H1 (cell line): Measurements from ENCODE around the gene IER5. TPM values are rescaled to one million over a fixed set of nuclear protein-coding genes. Genes with fewer than 3 reads are reported as not detected.

ENCODE experiments used
- BCL11A ChIP-seq, 2 experiments: IDR thresholded peaks; one replicate each; pipeline ENCODE4 v1.6.1; 2011; ENCODE audit warnings: low read depth in 2 of 2, low read length in 2 of 2, mild to moderate bottlenecking in 2 of 2
- CTCF ChIP-seq, 3 experiments: IDR thresholded peaks; 1 replicate in 2 of 3; 2 replicates in 1 of 3; pipeline versions ENCODE4 v1.5.1 to v1.6.1; 2011; ENCODE audit warnings: low read length in 3 of 3, mild to moderate bottlenecking in 3 of 3, inconsistent platforms in 2 of 3, low read depth in 1 of 3, moderate library complexity in 1 of 3; ENCODE audit not compliant: insufficient read depth in 1 of 3; ENCODE audit errors: control extremely low read depth in 1 of 3
- HDAC2 ChIP-seq, 2 experiments: fragments of 300-600 bp in 1 of 2; sonication (generic) in 1 of 2; IDR thresholded peaks; 2 replicates each; pipeline ENCODE4 v1.6.1; 2011 to 2012; ENCODE audit warnings: low read depth in 2 of 2, low read length in 2 of 2, mild to moderate bottlenecking in 2 of 2, moderate library complexity in 2 of 2, borderline replicate concordance in 1 of 2, inconsistent platforms in 1 of 2
- NRF1 ChIP-seq: IDR thresholded peaks from 2 replicates; pipeline ENCODE4 v1.6.1; 2011; ENCODE audit warnings: mild to moderate bottlenecking, low read depth, low read length, improper control_type of control experiment
- TCF12 ChIP-seq: IDR thresholded peaks from 2 replicates; pipeline ENCODE4 v1.6.1; 2011; ENCODE audit warnings: low read depth, mild to moderate bottlenecking, low read length
- polyA plus RNA-seq, 7 experiments: library from polyadenylated mRNA; depleted of rRNA in 3 of 7; stranded (reverse) in 5 of 7; unstranded in 2 of 7; fragments of >200 nt in 5 of 7; fragments of 200-250 nt in 2 of 7; gene quantifications; 1 replicate in 5 of 7; 2 replicates in 1 of 7; 4 replicates in 1 of 7; pipeline versions ENCODE4 v1.2.1 to v1.2.3, GENCODE V29; 2011 to 2013; ENCODE audit warnings: missing spikeins in 2 of 7, mixed read lengths in 2 of 7
- total RNA-seq: library from RNA; stranded (reverse); fragmentation: NEBNext Ultra II Directional; extraction: Animal tissue kit (Norgen Biotek cat#: 25700); gene quantifications from 2 replicates; pipeline ENCODE4 v1.2.1, GENCODE V29; 2021
- TF ChIP-seq, protein P1 (sequence below): fragments of 300-600 bp; sonication (generic); IDR thresholded peaks from 2 replicates; pipeline ENCODE4 v1.7.1; 2012; ENCODE audit warnings: low read length, moderate library complexity, mild to moderate bottlenecking, inconsistent platforms; ENCODE audit not compliant: insufficient replicate concordance
- TF ChIP-seq, protein P2 (sequence below): IDR thresholded peaks from 2 replicates; pipeline ENCODE4 v1.6.1; 2011; ENCODE audit warnings: low read length, improper control_type of control experiment

Gene IER5
- total and polyA plus RNA-seq, 2 of the 8 experiments (the other 6 are each of a cell fraction or from before 2014, with no cell fraction given) = 3.5 to 7.7 TPM

DNA sequence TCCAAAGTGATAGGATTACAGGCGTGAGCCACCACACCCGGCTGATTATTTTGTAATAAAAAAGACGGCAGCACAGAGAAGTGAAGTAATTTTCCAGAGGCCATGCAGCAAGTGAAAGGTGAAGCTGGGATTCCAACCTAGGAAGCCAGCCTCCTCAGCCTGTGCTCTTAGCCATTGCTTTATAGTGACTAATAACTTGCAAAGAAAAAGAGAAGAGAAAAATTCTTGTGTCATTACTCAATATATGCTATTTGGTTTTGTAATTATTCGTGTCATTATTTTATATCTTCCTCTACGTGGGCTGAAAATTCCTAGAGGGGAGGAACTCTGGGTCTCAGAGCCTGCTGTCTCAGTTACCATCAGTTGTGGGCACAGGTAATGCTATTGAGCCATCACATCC is 1.6 kb upstream of the IER5 start (continued):
- TF ChIP-seq, protein P1, sequence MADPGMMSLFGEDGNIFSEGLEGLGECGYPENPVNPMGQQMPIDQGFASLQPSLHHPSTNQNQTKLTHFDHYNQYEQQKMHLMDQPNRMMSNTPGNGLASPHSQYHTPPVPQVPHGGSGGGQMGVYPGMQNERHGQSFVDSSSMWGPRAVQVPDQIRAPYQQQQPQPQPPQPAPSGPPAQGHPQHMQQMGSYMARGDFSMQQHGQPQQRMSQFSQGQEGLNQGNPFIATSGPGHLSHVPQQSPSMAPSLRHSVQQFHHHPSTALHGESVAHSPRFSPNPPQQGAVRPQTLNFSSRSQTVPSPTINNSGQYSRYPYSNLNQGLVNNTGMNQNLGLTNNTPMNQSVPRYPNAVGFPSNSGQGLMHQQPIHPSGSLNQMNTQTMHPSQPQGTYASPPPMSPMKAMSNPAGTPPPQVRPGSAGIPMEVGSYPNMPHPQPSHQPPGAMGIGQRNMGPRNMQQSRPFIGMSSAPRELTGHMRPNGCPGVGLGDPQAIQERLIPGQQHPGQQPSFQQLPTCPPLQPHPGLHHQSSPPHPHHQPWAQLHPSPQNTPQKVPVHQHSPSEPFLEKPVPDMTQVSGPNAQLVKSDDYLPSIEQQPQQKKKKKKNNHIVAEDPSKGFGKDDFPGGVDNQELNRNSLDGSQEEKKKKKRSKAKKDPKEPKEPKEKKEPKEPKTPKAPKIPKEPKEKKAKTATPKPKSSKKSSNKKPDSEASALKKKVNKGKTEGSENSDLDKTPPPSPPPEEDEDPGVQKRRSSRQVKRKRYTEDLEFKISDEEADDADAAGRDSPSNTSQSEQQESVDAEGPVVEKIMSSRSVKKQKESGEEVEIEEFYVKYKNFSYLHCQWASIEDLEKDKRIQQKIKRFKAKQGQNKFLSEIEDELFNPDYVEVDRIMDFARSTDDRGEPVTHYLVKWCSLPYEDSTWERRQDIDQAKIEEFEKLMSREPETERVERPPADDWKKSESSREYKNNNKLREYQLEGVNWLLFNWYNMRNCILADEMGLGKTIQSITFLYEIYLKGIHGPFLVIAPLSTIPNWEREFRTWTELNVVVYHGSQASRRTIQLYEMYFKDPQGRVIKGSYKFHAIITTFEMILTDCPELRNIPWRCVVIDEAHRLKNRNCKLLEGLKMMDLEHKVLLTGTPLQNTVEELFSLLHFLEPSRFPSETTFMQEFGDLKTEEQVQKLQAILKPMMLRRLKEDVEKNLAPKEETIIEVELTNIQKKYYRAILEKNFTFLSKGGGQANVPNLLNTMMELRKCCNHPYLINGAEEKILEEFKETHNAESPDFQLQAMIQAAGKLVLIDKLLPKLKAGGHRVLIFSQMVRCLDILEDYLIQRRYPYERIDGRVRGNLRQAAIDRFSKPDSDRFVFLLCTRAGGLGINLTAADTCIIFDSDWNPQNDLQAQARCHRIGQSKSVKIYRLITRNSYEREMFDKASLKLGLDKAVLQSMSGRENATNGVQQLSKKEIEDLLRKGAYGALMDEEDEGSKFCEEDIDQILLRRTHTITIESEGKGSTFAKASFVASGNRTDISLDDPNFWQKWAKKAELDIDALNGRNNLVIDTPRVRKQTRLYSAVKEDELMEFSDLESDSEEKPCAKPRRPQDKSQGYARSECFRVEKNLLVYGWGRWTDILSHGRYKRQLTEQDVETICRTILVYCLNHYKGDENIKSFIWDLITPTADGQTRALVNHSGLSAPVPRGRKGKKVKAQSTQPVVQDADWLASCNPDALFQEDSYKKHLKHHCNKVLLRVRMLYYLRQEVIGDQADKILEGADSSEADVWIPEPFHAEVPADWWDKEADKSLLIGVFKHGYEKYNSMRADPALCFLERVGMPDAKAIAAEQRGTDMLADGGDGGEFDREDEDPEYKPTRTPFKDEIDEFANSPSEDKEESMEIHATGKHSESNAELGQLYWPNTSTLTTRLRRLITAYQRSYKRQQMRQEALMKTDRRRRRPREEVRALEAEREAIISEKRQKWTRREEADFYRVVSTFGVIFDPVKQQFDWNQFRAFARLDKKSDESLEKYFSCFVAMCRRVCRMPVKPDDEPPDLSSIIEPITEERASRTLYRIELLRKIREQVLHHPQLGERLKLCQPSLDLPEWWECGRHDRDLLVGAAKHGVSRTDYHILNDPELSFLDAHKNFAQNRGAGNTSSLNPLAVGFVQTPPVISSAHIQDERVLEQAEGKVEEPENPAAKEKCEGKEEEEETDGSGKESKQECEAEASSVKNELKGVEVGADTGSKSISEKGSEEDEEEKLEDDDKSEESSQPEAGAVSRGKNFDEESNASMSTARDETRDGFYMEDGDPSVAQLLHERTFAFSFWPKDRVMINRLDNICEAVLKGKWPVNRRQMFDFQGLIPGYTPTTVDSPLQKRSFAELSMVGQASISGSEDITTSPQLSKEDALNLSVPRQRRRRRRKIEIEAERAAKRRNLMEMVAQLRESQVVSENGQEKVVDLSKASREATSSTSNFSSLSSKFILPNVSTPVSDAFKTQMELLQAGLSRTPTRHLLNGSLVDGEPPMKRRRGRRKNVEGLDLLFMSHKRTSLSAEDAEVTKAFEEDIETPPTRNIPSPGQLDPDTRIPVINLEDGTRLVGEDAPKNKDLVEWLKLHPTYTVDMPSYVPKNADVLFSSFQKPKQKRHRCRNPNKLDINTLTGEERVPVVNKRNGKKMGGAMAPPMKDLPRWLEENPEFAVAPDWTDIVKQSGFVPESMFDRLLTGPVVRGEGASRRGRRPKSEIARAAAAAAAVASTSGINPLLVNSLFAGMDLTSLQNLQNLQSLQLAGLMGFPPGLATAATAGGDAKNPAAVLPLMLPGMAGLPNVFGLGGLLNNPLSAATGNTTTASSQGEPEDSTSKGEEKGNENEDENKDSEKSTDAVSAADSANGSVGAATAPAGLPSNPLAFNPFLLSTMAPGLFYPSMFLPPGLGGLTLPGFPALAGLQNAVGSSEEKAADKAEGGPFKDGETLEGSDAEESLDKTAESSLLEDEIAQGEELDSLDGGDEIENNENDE = no peak
- TF ChIP-seq NRF1 = no peak
- no peak for TF ChIP-seq CTCF (IDR thresholded peaks at IDR 0.05; ENCODE audit: control extremely low read depth in 1 of 3, insufficient read depth in 1 of 3, low read depth in 1 of 3, low read length in 3 of 3)
- no peak for TF ChIP-seq TCF12
- TF ChIP-seq, protein P2, sequence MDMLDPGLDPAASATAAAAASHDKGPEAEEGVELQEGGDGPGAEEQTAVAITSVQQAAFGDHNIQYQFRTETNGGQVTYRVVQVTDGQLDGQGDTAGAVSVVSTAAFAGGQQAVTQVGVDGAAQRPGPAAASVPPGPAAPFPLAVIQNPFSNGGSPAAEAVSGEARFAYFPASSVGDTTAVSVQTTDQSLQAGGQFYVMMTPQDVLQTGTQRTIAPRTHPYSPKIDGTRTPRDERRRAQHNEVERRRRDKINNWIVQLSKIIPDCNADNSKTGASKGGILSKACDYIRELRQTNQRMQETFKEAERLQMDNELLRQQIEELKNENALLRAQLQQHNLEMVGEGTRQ = no peak
- no peak for TF ChIP-seq HDAC2 (IDR thresholded peaks at IDR 0.05; ENCODE audit: borderline replicate concordance in 1 of 2, low read depth in 2 of 2, low read length in 2 of 2)
- no peak for TF ChIP-seq BCL11A (IDR thresholded peaks at IDR 0.05; ENCODE audit: low read depth in 2 of 2, low read length in 2 of 2)
